GM10847 (cell line): ENCODE data around the gene E2F2.

ENCODE experiments used
- POLR2A ChIP-seq: IDR thresholded peaks from 2 replicates; pipeline ENCODE4 v1.6.1; 2011; ENCODE audit not compliant: insufficient read length; ENCODE audit errors: extremely low read depth

Gene E2F2

GRCh38 chr1:23471473-23472075 is 59.5 kb downstream of the E2F2 start:
- TF ChIP-seq POLR2A = no peak

- no peak for TF ChIP-seq POLR2A
Measured at GRCh38 chr1:23470282-23471070, 60.6 kb downstream of the E2F2 start.

- TF ChIP-seq POLR2A = no peak
Measured at GRCh38 chr1:23469372-23469982, 61.6 kb downstream of the E2F2 start.

- TF ChIP-seq POLR2A = no peak
Measured at GRCh38 chr1:23466423-23466989, 64.5 kb downstream of the E2F2 start.

- no peak for TF ChIP-seq POLR2A
Measured at GRCh38 chr1:23463286-23463685, 67.7 kb downstream of the E2F2 start.

- TF ChIP-seq POLR2A = no peak
Measured at GRCh38 chr1:23462766-23463165, 68.3 kb downstream of the E2F2 start.

- no peak for TF ChIP-seq POLR2A
Measured at GRCh38 chr1:23461050-23461449, 70.0 kb downstream of the E2F2 start.

GRCh38 chr1:23460519-23460918 is 70.5 kb downstream of the E2F2 start:
- TF ChIP-seq POLR2A = no peak

GRCh38 chr1:23459338-23459757 is 71.7 kb downstream of the E2F2 start:
- TF ChIP-seq POLR2A = no peak
